Mesodermal cell (in vitro differentiated cells): Measurements from ENCODE around the gene C4orf54. TPM values are rescaled to one million over a fixed set of nuclear protein-coding genes. Genes with fewer than 3 reads are reported as not detected.

Source experiments
- H3K27ac ChIP-seq: 2 replicates; pipeline ENCODE4 v1.7.0; 2013; ENCODE audit warnings: mild to moderate bottlenecking, low read depth, low read length, moderate library complexity; ENCODE audit not compliant: severe bottlenecking
- H3K36me3 ChIP-seq: 2 replicates; pipeline ENCODE4 v1.7.1; 2013; ENCODE audit warnings: mild to moderate bottlenecking, low read length, moderate library complexity; ENCODE audit not compliant: control insufficient read depth, insufficient read depth
- H3K4me1 ChIP-seq: one replicate; pipeline ENCODE4 v1.7.1; 2013; ENCODE audit warnings: mild to moderate bottlenecking, low read length; ENCODE audit not compliant: insufficient read depth, control insufficient read depth, poor library complexity, severe bottlenecking
- H3K4me3 ChIP-seq: 2 replicates; pipeline ENCODE4 v1.7.0; 2013; ENCODE audit warnings: low read length, control low read depth, mild to moderate bottlenecking; ENCODE audit not compliant: insufficient read depth, poor library complexity, severe bottlenecking; ENCODE audit errors: extremely low read depth
- H3K9me3 ChIP-seq: 2 replicates; pipeline ENCODE4 v1.7.1; 2013; ENCODE audit warnings: mild to moderate bottlenecking, low read length, moderate library complexity; ENCODE audit not compliant: control insufficient read depth
- WGBS, 2 experiments: methylation state at CpG; one replicate each; pipeline ENCODE4 v1.1.5; 2013; ENCODE audit warnings: missing lambda C conversion rate in 2 of 2; ENCODE audit not compliant: insufficient coverage in 2 of 2; 5-methylcytosine and 5-hydroxymethylcytosine counted together
- polyA plus RNA-seq, 2 experiments: library from polyadenylated mRNA; stranded (reverse); fragments of 50-300 nt; gene quantifications; one replicate each; pipeline ENCODE4 v1.2.3, GENCODE V29; 2013

C4orf54 gene
- not detected for polyA plus RNA-seq (2013, experiment 1 of 2)
- polyA plus RNA-seq (2013, experiment 2 of 2) = 0.05 TPM

- no peaks in the 10 kb centered on the region for H3K36me3 ChIP-seq
- no peak within 1 kb of the TSS for H3K27ac ChIP-seq
- WGBS, 2 experiments = no CpG with 5 or more reads among the region's 1 CpG
- no peaks in the 10 kb centered on the region for H3K4me1 ChIP-seq
- H3K9me3 ChIP-seq = no peaks in the 10 kb centered on the region
- no peak within 1 kb of the TSS for H3K4me3 ChIP-seq
These were observed at the start of gene C4orf54 for GRCh38 chr4:99657798-99658197. C4orf54 (minus strand) TSS chr4:99657828; CDS start chr4:99654648, 3,180 bp downstream.

- WGBS, 2 experiments = 100% methylated on average over 2 of the region's 2 CpGs; no CpG with 5 or more reads in 1 of the 2 experiments
- no peak overlapping the region for H3K4me3 ChIP-seq
- no peak overlapping the region for H3K27ac ChIP-seq
- no peaks in the 10 kb centered on the region for H3K4me1 ChIP-seq
- H3K9me3 ChIP-seq = no peaks in the 10 kb centered on the region
- H3K36me3 ChIP-seq = no peaks in the 10 kb centered on the region
These were observed 48.3 kb upstream of the C4orf54 start for GRCh38 chr4:99705891-99706290.

- Histone ChIP-seq H3K36me3 (no peaks in the 10 kb centered on the region), H3K9me3 (no peaks in the 10 kb centered on the region), H3K27ac (no peak overlapping the region), H3K4me3 (no peak overlapping the region), H3K4me1 (no peaks in the 10 kb centered on the region)
- 87 to 100% methylated on average over 1 to 2 of the region's 3 CpGs for WGBS, 2 experiments
These were observed 39.2 kb upstream of the C4orf54 start for GRCh38 chr4:99696801-99697200.

GRCh38 chr4:99693140-99693539 lies 35.5 kb upstream of the C4orf54 start:
- no CpG with 5 or more reads among the region's 1 CpG for WGBS, 2 experiments
- H3K9me3 ChIP-seq = no peaks in the 10 kb centered on the region
- H3K4me1 ChIP-seq = no peaks in the 10 kb centered on the region
- no peaks in the 10 kb centered on the region for H3K36me3 ChIP-seq
- H3K4me3 ChIP-seq = no peak overlapping the region
- H3K27ac ChIP-seq = no peak overlapping the region

GRCh38 chr4:99690990-99691389 lies 33.4 kb upstream of the C4orf54 start:
- no peaks in the 10 kb centered on the region for H3K4me1 ChIP-seq
- no peaks in the 10 kb centered on the region for H3K9me3 ChIP-seq
- no peak overlapping the region for H3K27ac ChIP-seq
- H3K36me3 ChIP-seq = no peaks in the 10 kb centered on the region
- no peak overlapping the region for H3K4me3 ChIP-seq

GRCh38 chr4:99690472-99690871 lies 32.8 kb upstream of the C4orf54 start:
- Histone ChIP-seq H3K36me3 (no peaks in the 10 kb centered on the region), H3K27ac (no peak overlapping the region), H3K4me3 (no peak overlapping the region), H3K4me1 (no peaks in the 10 kb centered on the region), H3K9me3 (no peaks in the 10 kb centered on the region)

GRCh38 chr4:99687120-99687519 lies 29.5 kb upstream of the C4orf54 start:
- no peaks in the 10 kb centered on the region for H3K9me3 ChIP-seq
- H3K4me3 ChIP-seq = no peak overlapping the region
- H3K36me3 ChIP-seq = no peaks in the 10 kb centered on the region
- WGBS, 2 experiments = no CpG with 5 or more reads among the region's 1 CpG
- no peaks in the 10 kb centered on the region for H3K4me1 ChIP-seq
- H3K27ac ChIP-seq = no peak overlapping the region

- H3K4me1 ChIP-seq = no peaks in the 10 kb centered on the region
- WGBS, 2 experiments = 82 to 100% methylated on average over 2 of the region's 2 CpGs
- H3K4me3 ChIP-seq = no peak overlapping the region
- no peaks in the 10 kb centered on the region for H3K36me3 ChIP-seq
- H3K27ac ChIP-seq = no peak overlapping the region
- H3K9me3 ChIP-seq = no peaks in the 10 kb centered on the region
These were observed 27.6 kb upstream of the C4orf54 start for GRCh38 chr4:99685234-99685633.

GRCh38 chr4:99683895-99684294 lies 26.3 kb upstream of the C4orf54 start:
- Histone ChIP-seq H3K36me3 (no peaks in the 10 kb centered on the region), H3K4me3 (no peak overlapping the region), H3K9me3 (no peaks in the 10 kb centered on the region), H3K4me1 (no peaks in the 10 kb centered on the region), H3K27ac (no peak overlapping the region)
- WGBS, 2 experiments = 100% methylated on average over 1 of the region's 4 CpGs; no CpG with 5 or more reads in 1 of the 2 experiments

GRCh38 chr4:99679976-99680375 lies 22.3 kb upstream of the C4orf54 start:
- 82 to 90% methylated on average over 1 of the region's 1 CpG for WGBS, 2 experiments
- Histone ChIP-seq H3K4me3 (no peak overlapping the region), H3K27ac (no peak overlapping the region), H3K4me1 (no peaks in the 10 kb centered on the region), H3K36me3 (no peaks in the 10 kb centered on the region), H3K9me3 (no peaks in the 10 kb centered on the region)

- WGBS, 2 experiments = 56 to 76% methylated on average over 3 to 4 of the region's 4 CpGs
- Histone ChIP-seq H3K4me3 (no peak overlapping the region), H3K36me3 (no peaks in the 10 kb centered on the region), H3K4me1 (no peaks in the 10 kb centered on the region), H3K27ac (no peak overlapping the region), H3K9me3 (no peaks in the 10 kb centered on the region)
These were observed 21.6 kb upstream of the C4orf54 start for GRCh38 chr4:99679204-99679603.
